Adrenal gland (tissue), 12 donors: ENCODE measurements around the gene SLC20A1. TPM values are rescaled to one million over a fixed set of nuclear protein-coding genes. Genes with fewer than 3 reads are reported as not detected.

Experiments
- DNase-seq, 7 donors: peaks; one replicate each; pipeline ENCODE4 v3.0.0-alpha.2; 2019 to 2020
- H3K27ac ChIP-seq, 5 donors: fragments of 200-600 bp; sonication (generic) in 4 of 5; 1 replicate in 3 of 5; 2 replicates in 2 of 5; pipeline versions ENCODE4 v1.5.1 to v1.8.0; 2016 to 2020; ENCODE audit warnings: mild to moderate bottlenecking in 1 of 5
- H3K27me3 ChIP-seq: fragments of 200-600 bp; 2 replicates; pipeline ENCODE4 v1.8.0; 2021
- H3K36me3 ChIP-seq, 2 donors: fragments of 200-600 bp; replicated peaks in 1 of 2; 1 replicate in 1 of 2; 2 replicates in 1 of 2; pipeline versions ENCODE4 v1.5.1 to v1.8.0; 2018 to 2022
- H3K4me1 ChIP-seq, 2 donors: fragments of 200-600 bp; replicated peaks in 1 of 2; 1 replicate in 1 of 2; 2 replicates in 1 of 2; pipeline versions ENCODE4 v1.5.1 to v1.8.0; 2018 to 2021
- H3K4me3 ChIP-seq, 4 donors: fragments of 200-600 bp; sonication (generic) in 3 of 4; one replicate each; pipeline ENCODE4 v1.5.1; 2016 to 2018
- H3K9me3 ChIP-seq, 3 donors: fragments of 200-600 bp; sonication (generic) in 1 of 3; replicated peaks in 1 of 3; 1 replicate in 2 of 3; 2 replicates in 1 of 3; pipeline versions ENCODE4 v1.5.1 to v1.8.0; 2016 to 2021
- POLR2A ChIP-seq, 2 donors: fragments of 450-650 bp; IDR thresholded peaks; one replicate each; pipeline ENCODE4 v1.6.1; 2017; ENCODE audit warnings: antibody characterized with exemption in 2 of 2, mild to moderate bottlenecking in 2 of 2, moderate library complexity in 1 of 2
- WGBS, 4 donors: extraction: QIAGEN DNeasy Blood & Tissue Kit in 2 of 4; methylation state at CpG; one replicate each; pipeline versions ENCODE4 v1.1.5 to v1.1.7; 2013 to 2017; 5-methylcytosine and 5-hydroxymethylcytosine counted together
- intact Hi-C, 2 donors: fragments of 100-400 bp; cut with DNase I; formaldehyde crosslinking; loops; one replicate each; pipeline versions ENCODE4 v1.14.1 to v1.15.0; 2022 to 2023
- polyA plus RNA-seq, 3 donors: library from polyadenylated mRNA; stranded (reverse); fragments of 200-250 nt in 2 of 3; fragments of 350-450 nt in 1 of 3; fragmentation: Illumina TruSeq in 1 of 3; extraction: RNeasy Lipid Tissue Mini Kit (QIAGEN cat#74804) in 1 of 3; gene quantifications; one replicate each; pipeline ENCODE4 v1.2.3, GENCODE V29; 2013 to 2014
- total RNA-seq, 9 donors: library from RNA; depleted of rRNA in 4 of 9; stranded (reverse); fragments of >200 nt in 4 of 9; fragments of 120-200 nt in 1 of 9; fragmentation: NEBNext Ultra II Directional in 1 of 9; extraction: Animal tissue kit (Norgen Biotek cat#: 25700) in 1 of 9; gene quantifications; one replicate each; pipeline versions ENCODE4 v1.1.0 to v1.2.4, GENCODE V29; 2013 to 2023
- TF ChIP-seq, protein P1 (sequence below), 6 experiments: fragments of 450-650 bp in 4 of 6; fragments of 200-600 bp in 2 of 6; sonication (generic) in 1 of 6; IDR thresholded peaks; 1 replicate in 5 of 6; 2 replicates in 1 of 6; pipeline versions ENCODE4 v1.5.1 to v1.8.0; 2016 to 2021; ENCODE audit warnings: antibody characterized with exemption in 6 of 6, mild to moderate bottlenecking in 2 of 6, moderate library complexity in 1 of 6
- donor health status: healthy with polysubstance abuse.
- donor health status: Bipolar disorder and iron deficiency.
- donor health status: DM: yes; HTN: yes; CAD: no.
- donor health status: DM: no; HTN: no; CAD: no.
- donor health status: DM: no; HTN: no; CAD: no.
- donor health status: DM: yes; HTN: yes; CAD: no.

The SLC20A1 gene
- total and polyA plus RNA-seq, 12 donors: 6.9 to 28.1 (median 21.5) TPM

DNA sequence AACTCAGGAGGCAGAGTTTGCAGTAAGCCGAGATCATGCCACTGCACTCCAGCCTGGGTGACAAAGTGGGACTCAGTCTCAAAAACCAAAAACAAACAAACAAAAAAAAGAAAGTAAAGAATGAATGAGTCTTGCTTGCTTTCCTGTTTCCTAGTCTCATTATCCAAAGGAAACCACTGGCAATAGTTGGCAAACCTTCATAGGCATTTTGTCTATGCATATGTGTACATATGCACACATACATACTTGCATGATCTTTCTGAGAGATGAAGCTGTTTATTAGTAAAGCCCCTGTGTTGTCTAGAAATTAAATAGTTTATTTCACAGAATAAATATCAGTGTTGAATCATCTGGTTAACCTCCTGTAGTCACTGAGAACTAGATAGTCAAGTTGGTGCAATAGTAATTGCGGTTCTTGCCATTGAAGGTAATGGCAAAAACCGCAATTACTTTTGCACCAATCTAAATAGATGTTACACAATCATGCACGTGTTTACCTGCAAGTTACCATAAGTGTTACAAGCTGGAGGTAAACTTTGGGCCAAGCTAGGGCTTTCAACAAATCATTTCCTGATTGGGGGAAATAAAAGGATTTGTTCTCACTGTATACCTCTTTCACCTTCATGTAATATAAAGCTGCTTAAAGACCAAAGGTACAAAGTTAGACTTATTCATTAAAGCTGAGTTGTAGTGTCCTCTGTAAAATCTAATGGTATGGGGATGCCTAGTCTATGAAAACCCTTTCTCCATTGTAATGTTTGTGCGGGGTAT is 24.7 kb downstream of the SLC20A1 start:
- WGBS, 4 donors: 83 to 87% (median 86%) methylated on average over 5 of the region's 5 CpGs
- Histone ChIP-seq H3K36me3 (no peaks in the 10 kb centered on the region), H3K9me3 (no peaks in the 10 kb centered on the region), H3K27ac (no peak overlapping the region), H3K27me3 (no peaks in the 10 kb centered on the region), H3K4me3 (no peak overlapping the region), H3K4me1 (no peaks in the 10 kb centered on the region)
- TF ChIP-seq, protein P1, sequence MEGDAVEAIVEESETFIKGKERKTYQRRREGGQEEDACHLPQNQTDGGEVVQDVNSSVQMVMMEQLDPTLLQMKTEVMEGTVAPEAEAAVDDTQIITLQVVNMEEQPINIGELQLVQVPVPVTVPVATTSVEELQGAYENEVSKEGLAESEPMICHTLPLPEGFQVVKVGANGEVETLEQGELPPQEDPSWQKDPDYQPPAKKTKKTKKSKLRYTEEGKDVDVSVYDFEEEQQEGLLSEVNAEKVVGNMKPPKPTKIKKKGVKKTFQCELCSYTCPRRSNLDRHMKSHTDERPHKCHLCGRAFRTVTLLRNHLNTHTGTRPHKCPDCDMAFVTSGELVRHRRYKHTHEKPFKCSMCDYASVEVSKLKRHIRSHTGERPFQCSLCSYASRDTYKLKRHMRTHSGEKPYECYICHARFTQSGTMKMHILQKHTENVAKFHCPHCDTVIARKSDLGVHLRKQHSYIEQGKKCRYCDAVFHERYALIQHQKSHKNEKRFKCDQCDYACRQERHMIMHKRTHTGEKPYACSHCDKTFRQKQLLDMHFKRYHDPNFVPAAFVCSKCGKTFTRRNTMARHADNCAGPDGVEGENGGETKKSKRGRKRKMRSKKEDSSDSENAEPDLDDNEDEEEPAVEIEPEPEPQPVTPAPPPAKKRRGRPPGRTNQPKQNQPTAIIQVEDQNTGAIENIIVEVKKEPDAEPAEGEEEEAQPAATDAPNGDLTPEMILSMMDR (IDR thresholded peaks at IDR 0.05): no peak
- TF ChIP-seq POLR2A (IDR thresholded peaks at IDR 0.05): no peak
- DNase-seq: no peak
- intact Hi-C loops: no loop called here

DNA sequence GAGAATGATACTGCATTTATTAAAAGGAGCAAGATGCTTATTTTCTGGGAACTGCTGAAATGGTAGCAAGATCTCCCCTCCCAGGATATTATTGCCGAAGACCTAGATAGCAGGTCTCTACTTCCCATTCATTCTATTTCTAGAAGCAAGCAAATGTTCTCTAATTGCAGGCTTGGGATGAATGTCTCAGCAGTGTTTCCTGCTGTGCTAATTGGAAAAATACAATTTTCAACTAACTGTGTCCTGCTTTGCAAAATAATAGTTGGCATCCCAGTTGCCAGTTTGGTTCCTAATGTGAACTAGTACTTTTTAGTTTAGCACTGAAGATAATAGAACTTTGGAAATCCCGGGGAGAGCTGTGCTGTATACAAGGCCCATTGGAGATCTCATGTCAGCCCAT is 26.1 kb downstream of the SLC20A1 start:
- no peaks in the 10 kb centered on the region for H3K27me3 ChIP-seq
- H3K4me3 ChIP-seq: no peak overlapping the region
- no peaks in the 10 kb centered on the region for H3K4me1 ChIP-seq
- 79 to 84% (median 80%) methylated on average over 2 of the region's 2 CpGs for WGBS, 4 donors
- H3K9me3 ChIP-seq: no peaks in the 10 kb centered on the region
- no peaks in the 10 kb centered on the region for H3K36me3 ChIP-seq
- no peak for DNase-seq
- H3K27ac ChIP-seq: no peak overlapping the region
- intact Hi-C loops: no loop called here
- TF ChIP-seq, protein P1 (IDR thresholded peaks at IDR 0.05): no peak
- TF ChIP-seq POLR2A (IDR thresholded peaks at IDR 0.05): no peak

DNA sequence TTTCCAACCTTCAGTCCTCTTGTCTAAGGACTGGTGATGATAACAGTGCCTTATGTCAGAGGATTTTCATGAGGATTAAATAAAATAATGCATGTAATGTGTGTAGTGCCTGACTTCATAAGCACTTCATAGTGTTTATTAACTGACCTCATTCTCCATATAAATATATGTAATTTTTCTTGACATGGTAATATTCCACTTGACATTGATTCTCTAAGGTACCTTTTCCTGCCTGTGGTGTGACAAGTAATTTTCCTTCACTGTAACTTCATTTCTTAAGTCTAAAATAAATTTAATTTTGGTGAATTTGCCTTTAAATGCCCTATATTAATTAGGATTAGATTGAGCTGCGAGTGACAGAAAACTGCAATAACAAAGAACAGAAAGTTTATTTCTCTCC is 27.3 kb downstream of the SLC20A1 start:
- H3K27ac ChIP-seq: no peak overlapping the region
- no peaks in the 10 kb centered on the region for H3K36me3 ChIP-seq
- H3K9me3 ChIP-seq: no peaks in the 10 kb centered on the region
- TF ChIP-seq, protein P1 (IDR thresholded peaks at IDR 0.05): no peak
- TF ChIP-seq POLR2A (IDR thresholded peaks at IDR 0.05): no peak
- 86 to 96% (median 89%) methylated on average over 1 of the region's 1 CpG for WGBS, 4 donors
- no peak for DNase-seq
- H3K27me3 ChIP-seq: no peaks in the 10 kb centered on the region
- H3K4me3 ChIP-seq: no peak overlapping the region
- intact Hi-C loops: no loop called here
- H3K4me1 ChIP-seq: no peaks in the 10 kb centered on the region

DNA sequence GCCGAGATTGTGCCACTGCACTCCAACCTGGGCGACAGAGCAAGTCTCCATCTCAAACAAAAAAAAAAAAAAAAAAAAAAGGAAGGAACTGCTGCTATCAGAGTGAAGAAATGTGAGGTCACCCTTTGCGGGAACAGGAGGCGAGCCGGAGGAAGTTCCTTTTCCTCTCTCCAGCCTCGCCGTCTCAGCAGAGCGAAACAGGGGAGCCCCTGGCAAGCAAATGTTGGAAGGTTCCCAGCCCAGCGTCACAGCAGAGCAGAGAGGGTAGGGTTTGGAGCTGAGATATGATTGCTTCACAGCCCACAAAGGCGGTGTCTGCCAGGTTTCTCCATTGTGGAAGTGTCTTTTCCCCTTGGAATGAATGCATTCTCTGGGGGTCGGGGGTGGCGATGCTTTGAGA is 28.5 kb downstream of the SLC20A1 start:
- no peaks in the 10 kb centered on the region for H3K4me1 ChIP-seq
- no peaks in the 10 kb centered on the region for H3K36me3 ChIP-seq
- intact Hi-C loops: no loop called here
- peak; percentile 48 to 87 (median 73) for DNase-seq
- no peaks in the 10 kb centered on the region for H3K9me3 ChIP-seq
- TF ChIP-seq, protein P1 (IDR thresholded peaks at IDR 0.05): no peak
- TF ChIP-seq POLR2A (IDR thresholded peaks at IDR 0.05): no peak
- H3K27me3 ChIP-seq: no peaks in the 10 kb centered on the region
- no peak overlapping the region for H3K27ac ChIP-seq
- H3K4me3 ChIP-seq: no peak overlapping the region
- 55 to 63% (median 58%) methylated on average over 12 of the region's 12 CpGs for WGBS, 4 donors
